ENCODE data around the gene VCPKMT. TPM values are rescaled to one million over a fixed set of nuclear protein-coding genes. Genes with fewer than 3 reads are reported as not detected.

Gene VCPKMT
- total RNA-seq, 2 experiments from 2014 or later = 30.4 to 32.4 TPM

GRCh38 chr14:50064993-50065392, 51.4 kb downstream of the VCPKMT start:
- Mint-ChIP-seq H3K9me3 (no peaks in the 10 kb centered on the region), H3K36me3 (ENCODE audit: low read depth) (peaks cover 4% of the 10 kb centered on the region), H3K27me3 (no peaks in the 10 kb centered on the region), H3K4me3 (peak overlapping the region; percentile 64), H3K27ac (peak overlapping the region; percentile 91), H3K4me1 (ENCODE audit: low read depth) (peaks cover 77% of the 10 kb centered on the region)
- H3K9me3 ChIP-seq (ENCODE audit: control insufficient read depth in 1 of 2, insufficient read depth in 1 of 2, low read length in 2 of 2) = no peaks in the 10 kb centered on the region
- peak; percentile 43 for ATAC-seq (ENCODE audit: poor library complexity)
- peak in 10 of 14 experiments; percentile 33 to 91 (median 55) for DNase-seq
- ChIA-PET CTCF (interaction anchor here (1.0 to 6.1 kb wide), 3 partner anchors 17 to 203 kb away, joined by 3 to 26 read pairs (median 5); no protein-coding TSS in a partner anchor), POLR2A (interaction anchor here (1.0 to 6.1 kb wide), 6 partner anchors 17 to 213 kb away, joined by 3 to 155 read pairs (median 33); partner anchors contain the start of genes ARF6 and NEMF)
- intact Hi-C loops (cut with DNase I, micrococcal nuclease) = loop anchor here (1.0 to 5.0 kb wide), 4 partner anchors 31 to 198 kb away; partner anchors contain the start of gene ARF6 (in 1 of the 2)
- H3K4me3 ChIP-seq (ENCODE audit: low read length) = no peak overlapping the region
- no peaks in the 10 kb centered on the region for H3K36me3 ChIP-seq (ENCODE audit: insufficient read depth, low read length)
- no peaks in the 10 kb centered on the region for H3K27me3 ChIP-seq (ENCODE audit: control insufficient read depth in 1 of 2, insufficient read depth in 2 of 2, low read length in 2 of 2)
- peaks cover 63% of the 10 kb centered on the region for H3K4me1 ChIP-seq (ENCODE audit: insufficient read depth, low read length)
- no peak for TF ChIP-seq CTCF (IDR thresholded peaks at IDR 0.05)
- H3K27ac ChIP-seq (ENCODE audit: low read depth in 1 of 2, low read length in 2 of 2) = peak overlapping the region; percentile 26 to 89

GRCh38 chr14:50063876-50064420, 52.4 kb downstream of the VCPKMT start:
- Mint-ChIP-seq H3K27ac (peak overlapping the region; percentile 91), H3K4me3 (no peak overlapping the region)

More at GRCh38 chr14:50063876-50064420, 52.4 kb downstream of the VCPKMT start:
- Histone ChIP-seq H3K36me3 (ENCODE audit: insufficient read depth, low read length) (no peaks in the 10 kb centered on the region), H3K4me1 (ENCODE audit: insufficient read depth, low read length) (peaks cover 69% of the 10 kb centered on the region), H3K27me3 (ENCODE audit: control insufficient read depth in 1 of 2, insufficient read depth in 2 of 2, low read length in 2 of 2) (no peaks in the 10 kb centered on the region), H3K9me3 (ENCODE audit: control insufficient read depth in 1 of 2, insufficient read depth in 1 of 2, low read length in 2 of 2) (no peaks in the 10 kb centered on the region), H3K27ac (ENCODE audit: low read depth in 1 of 2, low read length in 2 of 2) (peak overlapping the region; percentile 89 to 94), H3K4me3 (ENCODE audit: low read length) (no peak overlapping the region)
- no peak for TF ChIP-seq CTCF (IDR thresholded peaks at IDR 0.05)
- ATAC-seq (ENCODE audit: poor library complexity) (no peak), DNase-seq (no peak)
- ChIA-PET POLR2A (interaction anchor here (0.9 to 6.1 kb wide), 12 partner anchors 18 to 212 kb away, joined by 3 to 155 read pairs (median 12); partner anchors contain the start of genes ARF6 and NEMF), CTCF (interaction anchor here (0.6 to 6.1 kb wide), 5 partner anchors 11 to 202 kb away, joined by 3 to 26 read pairs (median 5); no protein-coding TSS in a partner anchor)
- Mint-ChIP-seq H3K4me1 (ENCODE audit: low read depth) (peaks cover 81% of the 10 kb centered on the region), H3K27me3 (no peaks in the 10 kb centered on the region), H3K36me3 (ENCODE audit: low read depth) (peaks cover 4% of the 10 kb centered on the region), H3K9me3 (no peaks in the 10 kb centered on the region)
- intact Hi-C loops (cut with DNase I, micrococcal nuclease) = loop anchor here (2.0 to 5.0 kb wide), 6 partner anchors 41 to 201 kb away; partner anchors contain the start of gene ARF6 (in 1 of the 2)

Measured in CD4-positive, alpha-beta T cell (primary cell).